ENCODE data around the gene PHAF1. TPM values are rescaled to one million over a fixed set of nuclear protein-coding genes. Genes with fewer than 3 reads are reported as not detected.

Gene PHAF1
- total RNA-seq, 4 donors from 2014 or later: 11.4 to 30.6 (median 20.4) TPM

DNA sequence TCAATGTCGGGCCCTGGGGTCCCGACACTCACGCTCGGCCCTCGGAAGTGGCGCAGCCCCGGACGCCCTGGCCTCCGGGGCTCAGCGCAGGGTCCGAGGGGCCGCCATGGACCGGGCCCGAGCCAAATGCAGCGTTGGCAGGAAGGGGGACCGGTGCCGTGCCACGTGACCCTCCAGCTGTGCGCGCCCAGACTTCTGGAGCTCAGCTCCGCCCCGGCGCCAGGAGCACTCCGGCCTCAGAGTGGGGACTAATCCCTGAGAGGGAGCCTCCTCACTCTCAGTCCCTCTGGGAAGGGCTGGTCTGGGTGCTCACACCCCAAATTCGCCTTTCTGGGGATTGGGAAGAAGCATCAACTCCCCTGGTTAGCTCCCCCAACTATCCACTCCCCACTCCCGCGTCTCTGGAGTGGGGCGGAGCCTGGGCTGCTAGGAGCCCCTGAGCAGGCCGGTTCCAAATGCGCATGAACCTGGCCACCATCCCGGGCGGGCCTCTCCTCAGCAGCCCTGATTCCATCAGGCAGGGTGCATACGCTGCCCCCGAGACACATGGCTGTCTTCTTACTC, 41.2 kb downstream of the PHAF1 start, which contains the start of gene B3GNT9:
Gene B3GNT9 (minus strand): TSS at position 166 of the 564 bp plus-strand sequence. CDS start 513 bp downstream, outside the sequence.
- TF ChIP-seq, protein P1, sequence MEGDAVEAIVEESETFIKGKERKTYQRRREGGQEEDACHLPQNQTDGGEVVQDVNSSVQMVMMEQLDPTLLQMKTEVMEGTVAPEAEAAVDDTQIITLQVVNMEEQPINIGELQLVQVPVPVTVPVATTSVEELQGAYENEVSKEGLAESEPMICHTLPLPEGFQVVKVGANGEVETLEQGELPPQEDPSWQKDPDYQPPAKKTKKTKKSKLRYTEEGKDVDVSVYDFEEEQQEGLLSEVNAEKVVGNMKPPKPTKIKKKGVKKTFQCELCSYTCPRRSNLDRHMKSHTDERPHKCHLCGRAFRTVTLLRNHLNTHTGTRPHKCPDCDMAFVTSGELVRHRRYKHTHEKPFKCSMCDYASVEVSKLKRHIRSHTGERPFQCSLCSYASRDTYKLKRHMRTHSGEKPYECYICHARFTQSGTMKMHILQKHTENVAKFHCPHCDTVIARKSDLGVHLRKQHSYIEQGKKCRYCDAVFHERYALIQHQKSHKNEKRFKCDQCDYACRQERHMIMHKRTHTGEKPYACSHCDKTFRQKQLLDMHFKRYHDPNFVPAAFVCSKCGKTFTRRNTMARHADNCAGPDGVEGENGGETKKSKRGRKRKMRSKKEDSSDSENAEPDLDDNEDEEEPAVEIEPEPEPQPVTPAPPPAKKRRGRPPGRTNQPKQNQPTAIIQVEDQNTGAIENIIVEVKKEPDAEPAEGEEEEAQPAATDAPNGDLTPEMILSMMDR (IDR thresholded peaks at IDR 0.05): no peak
- TF ChIP-seq POLR2A (IDR thresholded peaks at IDR 0.05): no peak
- peaks cover 0 to 19% (median 0%) of the 10 kb centered on the region in 3 donors for H3K36me3 ChIP-seq
- H3K4me3 ChIP-seq: peak within 1 kb of the TSS; percentile 51 to 70 (median 60)
- peak within 1 kb of the TSS; percentile 56 to 87 (median 72) for H3K27ac ChIP-seq
- peak; percentile 51 to 74 (median 73) for DNase-seq
- H3K4me1 ChIP-seq: peaks cover 4 to 33% (median 12%) of the 10 kb centered on the region in 4 donors
- H3K9me3 ChIP-seq: no peaks in the 10 kb centered on the region
- no peaks in the 10 kb centered on the region for H3K27me3 ChIP-seq

GRCh38 chr16:67151431-67152097, 41.8 kb downstream of the PHAF1 start:
- Histone ChIP-seq H3K9me3 (no peaks in the 10 kb centered on the region), H3K27ac (peak overlapping the region in 3 of 4 donors; percentile 71 to 87 (median 73)), H3K4me3 (peak overlapping the region in 1 of 4 donors; percentile 57), H3K36me3 (peaks cover 0 to 13% (median 0%) of the 10 kb centered on the region in 3 donors), H3K27me3 (no peaks in the 10 kb centered on the region), H3K4me1 (peaks cover 4 to 39% (median 12%) of the 10 kb centered on the region in 4 donors)
- TF ChIP-seq, protein P1 (IDR thresholded peaks at IDR 0.05): no peak
- TF ChIP-seq POLR2A (IDR thresholded peaks at IDR 0.05): no peak
- no peak for DNase-seq

DNA sequence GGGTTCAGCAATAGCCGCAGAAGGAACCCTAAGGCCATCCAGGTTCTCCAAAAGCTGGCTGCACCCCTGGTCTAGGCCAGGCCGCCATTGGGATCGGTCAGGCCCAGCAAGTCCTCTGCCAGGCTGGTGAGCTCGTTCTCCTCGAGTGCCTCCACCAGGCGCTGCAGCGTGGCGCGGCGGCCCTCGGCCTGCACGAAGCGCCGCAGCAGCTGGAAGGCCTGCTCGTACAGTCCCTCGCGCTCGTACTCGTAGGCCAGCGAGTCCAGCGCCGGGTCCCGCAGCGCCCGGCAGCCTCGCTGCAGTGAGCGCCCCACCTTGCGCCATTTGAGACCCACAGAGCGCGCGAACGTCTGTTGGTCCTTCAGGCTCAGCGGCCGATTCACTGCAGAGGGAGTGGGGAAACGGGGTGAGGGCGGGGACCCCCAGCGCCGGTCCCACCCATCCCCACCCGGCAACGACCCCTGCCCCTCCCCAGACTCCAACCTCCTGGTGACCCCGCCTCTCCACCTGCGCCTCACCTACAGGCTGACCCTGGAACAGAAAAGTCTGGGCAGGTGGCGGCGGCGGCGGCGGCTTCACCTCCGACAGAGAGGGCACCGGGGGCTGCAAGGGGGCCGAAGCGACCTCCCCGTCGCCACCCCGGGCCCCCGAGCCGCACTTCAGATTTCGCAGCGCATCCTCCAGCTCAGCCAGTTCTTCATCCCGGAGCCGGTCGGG, 45.0 kb downstream of the PHAF1 start:
- H3K36me3 ChIP-seq: no peaks in the 10 kb centered on the region
- H3K27ac ChIP-seq: no peak overlapping the region
- TF ChIP-seq POLR2A (IDR thresholded peaks at IDR 0.05): no peak
- TF ChIP-seq, protein P1 (IDR thresholded peaks at IDR 0.05): no peak
- H3K4me1 ChIP-seq: peaks cover 7 to 51% (median 16%) of the 10 kb centered on the region in 4 donors
- no peaks in the 10 kb centered on the region for H3K27me3 ChIP-seq
- no peaks in the 10 kb centered on the region for H3K9me3 ChIP-seq
- H3K4me3 ChIP-seq: peak overlapping the region in 3 of 4 donors; percentile 15 to 46 (median 29)
- no peak for DNase-seq

DNA sequence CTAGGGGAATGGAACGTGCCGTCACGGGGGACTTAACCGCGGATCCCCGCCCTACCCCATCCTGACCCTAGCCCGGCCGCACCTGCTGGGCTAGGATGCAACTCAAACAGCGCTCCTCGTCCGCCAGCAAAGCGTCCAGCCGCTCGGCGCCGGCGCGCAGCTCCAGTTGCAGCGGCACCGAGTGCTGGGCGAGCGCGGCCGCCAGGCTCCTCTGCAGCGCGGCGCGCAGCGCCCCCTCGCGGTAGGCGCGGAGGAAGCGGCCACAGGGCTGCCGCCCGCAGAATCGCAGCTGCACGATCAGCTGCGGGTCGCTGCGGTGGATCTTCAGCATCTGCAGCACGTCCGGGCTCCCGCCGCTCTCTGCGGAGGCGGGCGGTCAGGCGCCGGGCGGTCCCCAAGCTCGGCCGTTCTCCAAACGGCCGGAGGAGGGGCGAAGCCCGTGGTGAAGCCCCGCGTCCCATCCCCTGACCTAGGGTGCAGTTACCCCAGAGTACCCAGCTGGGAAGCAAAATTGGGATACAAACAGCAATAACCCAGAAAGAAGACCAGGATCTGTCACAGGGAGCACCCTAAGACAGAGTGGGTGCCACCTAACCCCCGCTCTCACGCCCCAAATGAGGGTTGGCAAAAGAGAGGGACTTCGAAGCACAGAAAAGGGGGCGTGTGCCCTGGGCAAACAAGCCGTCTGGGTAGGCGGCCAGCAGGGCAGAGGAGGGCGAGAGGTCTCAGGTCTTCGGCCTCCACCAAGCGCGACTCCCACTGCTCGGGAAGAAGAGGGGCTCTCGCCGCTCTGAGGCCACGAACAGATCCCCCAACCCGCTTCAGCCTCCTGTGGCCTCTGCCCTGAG, 45.8 kb downstream of the PHAF1 start:
- Histone ChIP-seq H3K36me3 (no peaks in the 10 kb centered on the region), H3K9me3 (no peaks in the 10 kb centered on the region), H3K27me3 (no peaks in the 10 kb centered on the region), H3K4me3 (peak overlapping the region in 3 of 4 donors; percentile 15 to 46 (median 29)), H3K4me1 (peaks cover 7 to 43% (median 16%) of the 10 kb centered on the region in 4 donors), H3K27ac (no peak overlapping the region)
- TF ChIP-seq, protein P1 (IDR thresholded peaks at IDR 0.05): peak; percentile 96 to 99 (median 98)
- no peak for TF ChIP-seq POLR2A (IDR thresholded peaks at IDR 0.05)
- peak; percentile 55 to 88 (median 85) for DNase-seq

Data from Peyer's patch (tissue), 4 donors.